ENCODE data around the gene TMEM26.

DNA sequence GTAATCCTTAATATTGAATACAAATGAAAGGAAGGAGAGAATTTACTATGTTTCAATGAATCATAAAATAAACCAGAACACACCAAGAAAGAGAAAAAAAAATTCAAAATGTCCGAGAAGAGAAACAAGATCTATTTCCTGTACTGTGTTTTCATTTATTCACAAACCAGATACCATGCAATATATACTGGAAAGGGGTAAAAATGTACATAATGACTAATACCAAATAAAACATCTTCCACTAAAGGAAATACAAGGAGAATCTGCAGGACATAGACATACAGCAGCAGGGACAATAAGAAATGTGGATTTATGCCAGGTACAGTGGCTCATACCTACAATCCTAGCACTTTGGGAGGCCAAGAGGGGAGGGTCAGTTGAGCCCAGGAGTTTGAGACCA lies 24.3 kb upstream of the TMEM26 start:
- TF ChIP-seq, protein P1, sequence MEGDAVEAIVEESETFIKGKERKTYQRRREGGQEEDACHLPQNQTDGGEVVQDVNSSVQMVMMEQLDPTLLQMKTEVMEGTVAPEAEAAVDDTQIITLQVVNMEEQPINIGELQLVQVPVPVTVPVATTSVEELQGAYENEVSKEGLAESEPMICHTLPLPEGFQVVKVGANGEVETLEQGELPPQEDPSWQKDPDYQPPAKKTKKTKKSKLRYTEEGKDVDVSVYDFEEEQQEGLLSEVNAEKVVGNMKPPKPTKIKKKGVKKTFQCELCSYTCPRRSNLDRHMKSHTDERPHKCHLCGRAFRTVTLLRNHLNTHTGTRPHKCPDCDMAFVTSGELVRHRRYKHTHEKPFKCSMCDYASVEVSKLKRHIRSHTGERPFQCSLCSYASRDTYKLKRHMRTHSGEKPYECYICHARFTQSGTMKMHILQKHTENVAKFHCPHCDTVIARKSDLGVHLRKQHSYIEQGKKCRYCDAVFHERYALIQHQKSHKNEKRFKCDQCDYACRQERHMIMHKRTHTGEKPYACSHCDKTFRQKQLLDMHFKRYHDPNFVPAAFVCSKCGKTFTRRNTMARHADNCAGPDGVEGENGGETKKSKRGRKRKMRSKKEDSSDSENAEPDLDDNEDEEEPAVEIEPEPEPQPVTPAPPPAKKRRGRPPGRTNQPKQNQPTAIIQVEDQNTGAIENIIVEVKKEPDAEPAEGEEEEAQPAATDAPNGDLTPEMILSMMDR (IDR thresholded peaks at IDR 0.05): no peak
- TF ChIP-seq POLR2A (IDR thresholded peaks at IDR 0.05): no peak
